GM12878 (cell line): ENCODE data around the gene L1CAM. TPM values are rescaled to one million over a fixed set of nuclear protein-coding genes. Genes with fewer than 3 reads are reported as not detected.

Source experiments
- ATAC-seq: fragments of 200-7000 bp; cut with Tn5 transposase; 3 replicates; pipeline ENCODE4 v1.9.1; 2020; ENCODE audit warnings: mild to moderate bottlenecking, moderate library complexity
- BruUV-seq: library from RNA; stranded (reverse); fragments of 400-500 nt; replicated peaks from 2 replicates; lab custom pipeline; 2021; lab: Mats Ljungman, UMichigan
- CTCF ChIA-PET: fragments of 300-600 bp; sonication (Branson Sonifier 250); formaldehyde crosslinking; extraction: SDS; loops from one replicate; lab custom pipeline; 2021; ENCODE audit warnings: inconsistent platforms; lab: Yijun Ruan, JAX
- POLR2A ChIA-PET: fragments of 350-600 bp; formaldehyde crosslinking; extraction: SDS; loops from one replicate; lab custom pipeline; 2021; ENCODE audit warnings: inconsistent platforms; lab: Charles Lee
- RAD21 ChIA-PET: fragments of 300-600 bp; sonication (Branson Sonifier 250); formaldehyde crosslinking; loops from one replicate; lab custom pipeline; 2023; ENCODE audit warnings: antibody characterized with exemption; ENCODE audit not compliant: unreplicated experiment; lab: Charles Lee
- SMC1A ChIA-PET: fragments of 300-600 bp; sonication (Branson Sonifier 250); formaldehyde crosslinking; loops from one replicate; lab custom pipeline; 2023; ENCODE audit not compliant: unreplicated experiment, uncharacterized antibody; lab: Charles Lee
- DNase-seq: peaks from one replicate; pipeline ENCODE4 v3.0.0-alpha.2; 2011; ENCODE audit warnings: low read depth, low spot score
- FAIRE-seq: peaks from 3 replicates; lab custom pipeline; 2011; peaks lifted over from hg19 to GRCh38; lab: Jason Lieb, UNC
- H2AFZ ChIP-seq: 2 replicates; pipeline ENCODE4 v1.6.0; 2011; ENCODE audit warnings: low read depth, low read length, control low read depth; ENCODE audit not compliant: control insufficient read depth
- H3K27ac ChIP-seq: 2 replicates; pipeline ENCODE4 v1.5.1; 2011; ENCODE audit warnings: control low read depth; ENCODE audit not compliant: control insufficient read depth, insufficient read depth
- H3K27me3 ChIP-seq, 2 experiments: replicated peaks in 1 of 2; 2 replicates each; pipeline versions ENCODE4 v1.6.0 to v1.6.1; 2011; ENCODE audit warnings: low read length in 1 of 2; ENCODE audit not compliant: control insufficient read depth in 2 of 2, insufficient read depth in 2 of 2
- H3K36me3 ChIP-seq, 2 experiments: 2 replicates each; pipeline ENCODE4 v1.5.1; 2011; ENCODE audit warnings: low read length in 1 of 2; ENCODE audit not compliant: control insufficient read depth in 2 of 2, insufficient read depth in 2 of 2
- H3K4me1 ChIP-seq: 2 replicates; pipeline ENCODE4 v1.6.1; 2011; ENCODE audit warnings: mild to moderate bottlenecking, low read length, moderate library complexity, mixed read lengths; ENCODE audit not compliant: control insufficient read depth, insufficient read depth
- H3K4me2 ChIP-seq: 2 replicates; pipeline ENCODE4 v1.6.0; 2011; ENCODE audit warnings: control low read depth; ENCODE audit not compliant: control insufficient read depth, insufficient read depth
- H3K4me3 ChIP-seq: fragments of 200-600 bp; sonication (generic); 2 replicates; pipeline ENCODE4 v1.5.1; 2016
- H3K79me2 ChIP-seq: 2 replicates; pipeline ENCODE4 v1.6.0; 2011; ENCODE audit warnings: low read length; ENCODE audit not compliant: control insufficient read depth, insufficient read depth
- H3K9ac ChIP-seq: 2 replicates; pipeline ENCODE4 v1.8.0; 2011; ENCODE audit warnings: low read length, control low read depth, mixed read lengths; ENCODE audit not compliant: control insufficient read depth, insufficient read depth
- H3K9me3 ChIP-seq: replicated peaks from 3 replicates; pipeline ENCODE4 v1.5.1; 2011; ENCODE audit warnings: mild to moderate bottlenecking, low read length; ENCODE audit not compliant: control insufficient read depth, insufficient read depth
- H4K20me1 ChIP-seq: 2 replicates; pipeline ENCODE4 v1.6.0; 2011; ENCODE audit not compliant: control insufficient read depth, insufficient read depth
- CTCF ChIP-seq, 3 experiments: IDR thresholded peaks in 2 of 3; conservative IDR thresholded peaks in 1 of 3; 2 replicates each; pipeline ENCODE4 v1.5.1; 2011; ENCODE audit warnings: low read depth in 3 of 3, low read length in 3 of 3, mild to moderate bottlenecking in 3 of 3, control low read depth in 2 of 3, moderate library complexity in 2 of 3, inconsistent platforms in 1 of 3, mixed read lengths in 1 of 3; ENCODE audit not compliant: control insufficient read depth in 2 of 3, insufficient read depth in 1 of 3; ENCODE audit errors: extremely low read depth in 1 of 3
- ELK1 ChIP-seq: IDR thresholded peaks from 2 replicates; pipeline ENCODE4 v1.6.1; 2012; ENCODE audit warnings: low read depth, low read length, improper control_type of control experiment
- LARP7 ChIP-seq: fragments of 450-650 bp; IDR thresholded peaks from 2 replicates; pipeline ENCODE4 v1.6.1; 2017; ENCODE audit warnings: mild to moderate bottlenecking
- MTA2 ChIP-seq: fragments of 450-650 bp; IDR thresholded peaks from 2 replicates; pipeline ENCODE4 v1.6.1; 2016; ENCODE audit warnings: low read depth, mild to moderate bottlenecking, moderate library complexity
- NRF1 ChIP-seq: conservative IDR thresholded peaks from 2 replicates; pipeline ENCODE4 v1.6.1; 2011; ENCODE audit warnings: mild to moderate bottlenecking, low read depth, low read length, improper control_type of control experiment
- PRDM15 ChIP-seq: fragments of 450-650 bp; formaldehyde crosslinking; IDR thresholded peaks from 2 replicates; pipeline ENCODE4 v1.4.0; 2020; ENCODE audit warnings: mild to moderate bottlenecking, moderate library complexity
- RFX5 ChIP-seq: IDR thresholded peaks from 2 replicates; pipeline ENCODE4 v1.6.1; 2011; ENCODE audit warnings: low read depth, low read length, improper control_type of control experiment
- STAT1 ChIP-seq: fragments of 450-650 bp; conservative IDR thresholded peaks from 2 replicates; pipeline ENCODE4 v1.6.1; 2014; ENCODE audit warnings: antibody characterized with exemption, mild to moderate bottlenecking
- YY1 ChIP-seq: IDR thresholded peaks from 2 replicates; pipeline ENCODE4 v1.6.1; 2011; ENCODE audit warnings: low read depth, mild to moderate bottlenecking, low read length
- ZBED1 ChIP-seq: IDR thresholded peaks from 2 replicates; pipeline ENCODE4 v1.6.1; 2016; ENCODE audit warnings: borderline replicate concordance
- WGBS: methylation state at CpG from one replicate; pipeline ENCODE4 v1.1.6; 2016; ENCODE audit warnings: low lambda C conversion rate; ENCODE audit not compliant: insufficient replicate concordance, insufficient coverage; ENCODE audit errors: missing lambda C conversion rate; 5-methylcytosine and 5-hydroxymethylcytosine counted together
- in situ Hi-C: fragments of 300-500 bp; cut with MboI; formaldehyde crosslinking; loops from 9 replicates; pipeline ENCODE4 v1.14.3; 2018; ENCODE audit warnings: mixed read lengths
- intact Hi-C: fragments of 100-400 bp; cut with micrococcal nuclease; formaldehyde crosslinking; loops from one replicate; pipeline ENCODE4 v1.14.2; 2022; ENCODE audit not compliant: unreplicated experiment
- polyA plus RNA-seq, 11 experiments: library from polyadenylated mRNA; depleted of rRNA in 4 of 11; unstranded in 6 of 11; stranded (reverse) in 5 of 11; fragments of >200 nt; fragmentation: Nextera tagmentation in 4 of 11; fragmentation: Illumina TruSeq in 1 of 11; extraction: Ambion mirVana in 4 of 11; extraction: Trizol in 1 of 11; gene quantifications; 1 replicate in 1 of 11; 2 replicates in 10 of 11; pipeline versions ENCODE4 v1.2.1 to v1.2.3, GENCODE V29; 2011 to 2016; ENCODE audit warnings: inconsistent platforms in 2 of 11, missing spikeins in 2 of 11, low read depth in 1 of 11
- total RNA-seq, 4 experiments: library from RNA; depleted of rRNA in 3 of 4; stranded (reverse); fragments of >200 nt in 3 of 4; fragmentation: Illumina TruSeq in 1 of 4; extraction: Trizol in 1 of 4; gene quantifications; 2 replicates each; pipeline versions ENCODE4 v1.2.1 to v1.2.3, GENCODE V29; 2013 to 2021
- TF ChIP-seq, protein P1 (sequence below): fragments of 450-650 bp; IDR thresholded peaks from 2 replicates; pipeline ENCODE4 v1.6.1; 2017; ENCODE audit warnings: mild to moderate bottlenecking, moderate library complexity

The L1CAM gene
- total and polyA plus RNA-seq, 10 of the 15 experiments (the other 5 are each of a cell fraction or from before 2014, with no cell fraction given) = 0.01 to 0.64 (median 0.09) TPM; not detected in 5

GRCh38 chrX:153816831-153817690 lies 68.9 kb downstream of the L1CAM start:
- DNase-seq = no peak
- intact Hi-C loops = no loop called here
- H3K4me1 ChIP-seq = no peaks in the 10 kb centered on the region
- no peak for TF ChIP-seq MTA2
- TF ChIP-seq, protein P1, sequence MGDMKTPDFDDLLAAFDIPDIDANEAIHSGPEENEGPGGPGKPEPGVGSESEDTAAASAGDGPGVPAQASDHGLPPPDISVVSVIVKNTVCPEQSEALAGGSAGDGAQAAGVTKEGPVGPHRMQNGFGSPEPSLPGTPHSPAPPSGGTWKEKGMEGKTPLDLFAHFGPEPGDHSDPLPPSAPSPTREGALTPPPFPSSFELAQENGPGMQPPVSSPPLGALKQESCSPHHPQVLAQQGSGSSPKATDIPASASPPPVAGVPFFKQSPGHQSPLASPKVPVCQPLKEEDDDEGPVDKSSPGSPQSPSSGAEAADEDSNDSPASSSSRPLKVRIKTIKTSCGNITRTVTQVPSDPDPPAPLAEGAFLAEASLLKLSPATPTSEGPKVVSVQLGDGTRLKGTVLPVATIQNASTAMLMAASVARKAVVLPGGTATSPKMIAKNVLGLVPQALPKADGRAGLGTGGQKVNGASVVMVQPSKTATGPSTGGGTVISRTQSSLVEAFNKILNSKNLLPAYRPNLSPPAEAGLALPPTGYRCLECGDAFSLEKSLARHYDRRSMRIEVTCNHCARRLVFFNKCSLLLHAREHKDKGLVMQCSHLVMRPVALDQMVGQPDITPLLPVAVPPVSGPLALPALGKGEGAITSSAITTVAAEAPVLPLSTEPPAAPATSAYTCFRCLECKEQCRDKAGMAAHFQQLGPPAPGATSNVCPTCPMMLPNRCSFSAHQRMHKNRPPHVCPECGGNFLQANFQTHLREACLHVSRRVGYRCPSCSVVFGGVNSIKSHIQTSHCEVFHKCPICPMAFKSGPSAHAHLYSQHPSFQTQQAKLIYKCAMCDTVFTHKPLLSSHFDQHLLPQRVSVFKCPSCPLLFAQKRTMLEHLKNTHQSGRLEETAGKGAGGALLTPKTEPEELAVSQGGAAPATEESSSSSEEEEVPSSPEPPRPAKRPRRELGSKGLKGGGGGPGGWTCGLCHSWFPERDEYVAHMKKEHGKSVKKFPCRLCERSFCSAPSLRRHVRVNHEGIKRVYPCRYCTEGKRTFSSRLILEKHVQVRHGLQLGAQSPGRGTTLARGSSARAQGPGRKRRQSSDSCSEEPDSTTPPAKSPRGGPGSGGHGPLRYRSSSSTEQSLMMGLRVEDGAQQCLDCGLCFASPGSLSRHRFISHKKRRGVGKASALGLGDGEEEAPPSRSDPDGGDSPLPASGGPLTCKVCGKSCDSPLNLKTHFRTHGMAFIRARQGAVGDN = no peak
- no peak for TF ChIP-seq LARP7
- no peak for TF ChIP-seq RFX5
- no peak for TF ChIP-seq PRDM15 (CRISPR knock-in tag)
- no peak for TF ChIP-seq CTCF (IDR thresholded peaks at IDR 0.05 in 2 of 3, conservative IDR thresholded peaks at IDR 0.05 in 1 of 3; ENCODE audit: control insufficient read depth in 2 of 3, extremely low read depth in 1 of 3, insufficient read depth in 1 of 3, low read depth in 3 of 3, low read length in 3 of 3)
- no peak for TF ChIP-seq STAT1
- no peak for TF ChIP-seq NRF1
- no peak for TF ChIP-seq YY1
- no peak for TF ChIP-seq ZBED1
- TF ChIP-seq ELK1 = no peak

More at GRCh38 chrX:153816831-153817690, 68.9 kb downstream of the L1CAM start:
- Histone ChIP-seq H3K27me3 (no peaks in the 10 kb centered on the region), H3K9ac (no peak overlapping the region), H2AFZ (no peak overlapping the region), H3K4me3 (no peak overlapping the region), H3K36me3 (no peaks in the 10 kb centered on the region), H3K4me2 (no peak overlapping the region), H4K20me1 (no peaks in the 10 kb centered on the region), H3K27ac (no peak overlapping the region), H3K9me3 (no peaks in the 10 kb centered on the region), H3K79me2 (no peaks in the 10 kb centered on the region)
- ChIA-PET POLR2A (no interaction called here), CTCF (no interaction called here), RAD21 (no interaction called here), SMC1A (no interaction called here)
- in situ Hi-C loops = loop anchor here (25.0 kb wide), 1 partner anchor 630 kb away; the partner anchor contains the start of gene MAGEA1
- FAIRE-seq = no peak
- ATAC-seq = peak; percentile 35; the same call in 2 of the 3 replicates
- BruUV-seq = no TSS peak
- 35% methylated on average over 25 of the region's 25 CpGs for WGBS
